HG03135 (cell line): ENCODE measurements around the gene CEACAM20.
"Not testable (repeated sequence)": the region's sequence is repeated elsewhere in the genome, so short reads cannot be mapped to it uniquely, and the experiment has no call there.

ENCODE experiments used
- ATAC-seq: cut with Tn5 transposase; IDR thresholded peaks from one replicate; pipeline ENCODE4 v1.9.1; 2021; ENCODE audit warnings: mild to moderate bottlenecking, moderate library complexity; ENCODE audit not compliant: unreplicated experiment

The CEACAM20 gene

GRCh38 chr19:44498988-44499387 lies 30.5 kb downstream of the CEACAM20 start:
- ATAC-seq: no peak

GRCh38 chr19:44496711-44497110 lies 32.8 kb downstream of the CEACAM20 start:
- no peak for ATAC-seq

- ATAC-seq: no peak
Observed at GRCh38 chr19:44476559-44477408, 52.7 kb downstream of the CEACAM20 start.

- not testable (repeated sequence) for ATAC-seq
Observed at GRCh38 chr19:44468730-44469129, 60.7 kb downstream of the CEACAM20 start.

GRCh38 chr19:44462600-44463286 lies 66.7 kb downstream of the CEACAM20 start:
- ATAC-seq: not testable (repeated sequence)
